ENCODE data around the gene AADACL4.

DNA sequence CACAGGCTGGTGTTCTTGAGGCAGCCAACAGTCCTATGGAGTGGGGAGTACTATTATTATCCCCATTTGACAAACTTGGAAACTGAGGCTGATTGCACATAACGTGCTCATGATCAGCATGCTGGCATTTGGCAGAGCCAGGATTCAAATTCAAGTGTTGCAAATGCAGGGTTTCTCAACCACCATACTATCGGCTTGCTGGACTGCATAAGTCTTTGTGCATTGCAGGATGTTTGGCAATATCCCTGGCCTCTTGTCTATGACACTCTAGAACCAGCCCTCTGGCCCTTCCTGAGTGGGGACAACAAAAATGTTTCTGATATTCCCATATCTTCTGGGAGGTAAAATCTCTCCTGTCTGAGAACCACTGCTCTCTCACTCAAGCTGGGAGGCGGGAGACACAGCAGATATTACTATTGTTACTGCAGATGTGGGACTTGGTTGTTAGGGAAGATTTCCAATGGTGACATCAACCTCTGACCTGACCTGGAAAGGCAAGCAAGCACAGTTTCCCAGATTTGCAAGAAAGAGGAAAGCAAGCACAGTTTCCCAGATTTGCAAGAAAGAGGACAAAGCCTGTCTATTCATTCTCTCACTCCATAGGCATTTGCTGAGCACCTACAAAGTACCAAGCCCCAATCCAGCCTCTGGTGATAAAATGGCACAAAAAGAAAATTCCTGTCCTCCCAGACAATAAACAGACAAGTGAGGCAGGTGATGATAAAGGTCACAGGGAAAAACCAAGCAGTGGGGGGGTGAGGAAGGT, 71.0 kb downstream of the AADACL4 start:
- TF ChIP-seq, protein P1, sequence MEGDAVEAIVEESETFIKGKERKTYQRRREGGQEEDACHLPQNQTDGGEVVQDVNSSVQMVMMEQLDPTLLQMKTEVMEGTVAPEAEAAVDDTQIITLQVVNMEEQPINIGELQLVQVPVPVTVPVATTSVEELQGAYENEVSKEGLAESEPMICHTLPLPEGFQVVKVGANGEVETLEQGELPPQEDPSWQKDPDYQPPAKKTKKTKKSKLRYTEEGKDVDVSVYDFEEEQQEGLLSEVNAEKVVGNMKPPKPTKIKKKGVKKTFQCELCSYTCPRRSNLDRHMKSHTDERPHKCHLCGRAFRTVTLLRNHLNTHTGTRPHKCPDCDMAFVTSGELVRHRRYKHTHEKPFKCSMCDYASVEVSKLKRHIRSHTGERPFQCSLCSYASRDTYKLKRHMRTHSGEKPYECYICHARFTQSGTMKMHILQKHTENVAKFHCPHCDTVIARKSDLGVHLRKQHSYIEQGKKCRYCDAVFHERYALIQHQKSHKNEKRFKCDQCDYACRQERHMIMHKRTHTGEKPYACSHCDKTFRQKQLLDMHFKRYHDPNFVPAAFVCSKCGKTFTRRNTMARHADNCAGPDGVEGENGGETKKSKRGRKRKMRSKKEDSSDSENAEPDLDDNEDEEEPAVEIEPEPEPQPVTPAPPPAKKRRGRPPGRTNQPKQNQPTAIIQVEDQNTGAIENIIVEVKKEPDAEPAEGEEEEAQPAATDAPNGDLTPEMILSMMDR (IDR thresholded peaks at IDR 0.05), result no peak
- no peak for TF ChIP-seq TCF7L2 (IDR thresholded peaks at IDR 0.05; ENCODE audit: low read depth, low read length)
- TF ChIP-seq, protein P2, sequence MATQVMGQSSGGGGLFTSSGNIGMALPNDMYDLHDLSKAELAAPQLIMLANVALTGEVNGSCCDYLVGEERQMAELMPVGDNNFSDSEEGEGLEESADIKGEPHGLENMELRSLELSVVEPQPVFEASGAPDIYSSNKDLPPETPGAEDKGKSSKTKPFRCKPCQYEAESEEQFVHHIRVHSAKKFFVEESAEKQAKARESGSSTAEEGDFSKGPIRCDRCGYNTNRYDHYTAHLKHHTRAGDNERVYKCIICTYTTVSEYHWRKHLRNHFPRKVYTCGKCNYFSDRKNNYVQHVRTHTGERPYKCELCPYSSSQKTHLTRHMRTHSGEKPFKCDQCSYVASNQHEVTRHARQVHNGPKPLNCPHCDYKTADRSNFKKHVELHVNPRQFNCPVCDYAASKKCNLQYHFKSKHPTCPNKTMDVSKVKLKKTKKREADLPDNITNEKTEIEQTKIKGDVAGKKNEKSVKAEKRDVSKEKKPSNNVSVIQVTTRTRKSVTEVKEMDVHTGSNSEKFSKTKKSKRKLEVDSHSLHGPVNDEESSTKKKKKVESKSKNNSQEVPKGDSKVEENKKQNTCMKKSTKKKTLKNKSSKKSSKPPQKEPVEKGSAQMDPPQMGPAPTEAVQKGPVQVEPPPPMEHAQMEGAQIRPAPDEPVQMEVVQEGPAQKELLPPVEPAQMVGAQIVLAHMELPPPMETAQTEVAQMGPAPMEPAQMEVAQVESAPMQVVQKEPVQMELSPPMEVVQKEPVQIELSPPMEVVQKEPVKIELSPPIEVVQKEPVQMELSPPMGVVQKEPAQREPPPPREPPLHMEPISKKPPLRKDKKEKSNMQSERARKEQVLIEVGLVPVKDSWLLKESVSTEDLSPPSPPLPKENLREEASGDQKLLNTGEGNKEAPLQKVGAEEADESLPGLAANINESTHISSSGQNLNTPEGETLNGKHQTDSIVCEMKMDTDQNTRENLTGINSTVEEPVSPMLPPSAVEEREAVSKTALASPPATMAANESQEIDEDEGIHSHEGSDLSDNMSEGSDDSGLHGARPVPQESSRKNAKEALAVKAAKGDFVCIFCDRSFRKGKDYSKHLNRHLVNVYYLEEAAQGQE (IDR thresholded peaks at IDR 0.05; ENCODE audit: insufficient read depth in 1 of 2, low read depth in 2 of 2, low read length in 1 of 2), result no peak

Data from Panc1 (cell line).